K562 (cell line): ENCODE results near the gene GRK1.

Experiments
- EP300 ChIP-seq: IDR thresholded peaks from 2 replicates; pipeline ENCODE4 v1.6.1; 2012; ENCODE audit warnings: low read length, improper control_type of control experiment
- EZH2 ChIP-seq: IDR thresholded peaks from 2 replicates; pipeline ENCODE4 v1.6.1; 2012; ENCODE audit warnings: low read depth, mild to moderate bottlenecking, inconsistent platforms, low read length, borderline replicate concordance
- POLR2A ChIP-seq: fragments of 450-650 bp; conservative IDR thresholded peaks from 2 replicates; pipeline ENCODE4 v1.6.1; 2016
- POLR2AphosphoS5 ChIP-seq: IDR thresholded peaks from 2 replicates; pipeline ENCODE4 v1.6.1; 2011; ENCODE audit warnings: mild to moderate bottlenecking, low read depth, low read length, moderate library complexity; ENCODE audit not compliant: control insufficient read depth, insufficient read depth
- RFX5 ChIP-seq: IDR thresholded peaks from 2 replicates; pipeline ENCODE4 v1.6.1; 2011; ENCODE audit warnings: low read depth, mild to moderate bottlenecking, improper control_type of control experiment, low read length
- SETDB1 ChIP-seq: IDR thresholded peaks from one replicate; pipeline ENCODE4 v1.6.1; 2012; ENCODE audit warnings: low read length, control low read depth, inconsistent platforms
- ZBED1 ChIP-seq: IDR thresholded peaks from 2 replicates; pipeline ENCODE4 v1.6.1; 2014
- ZNF263 ChIP-seq: sonication (generic); formaldehyde crosslinking; IDR thresholded peaks from 2 replicates; pipeline ENCODE4 v1.8.0; 2022; ENCODE audit warnings: mild to moderate bottlenecking, missing genetic modification reagents, borderline replicate concordance
- TF ChIP-seq, protein P1 (sequence below), 3 experiments: IDR thresholded peaks in 2 of 3; conservative IDR thresholded peaks in 1 of 3; 2 replicates each; pipeline ENCODE4 v1.5.1; 2011 to 2012; ENCODE audit warnings: low read length in 3 of 3, mild to moderate bottlenecking in 3 of 3, control low read depth in 2 of 3, improper control_type of control experiment in 1 of 3, inconsistent platforms in 1 of 3, low read depth in 1 of 3, mixed read lengths in 1 of 3, moderate library complexity in 1 of 3; ENCODE audit not compliant: insufficient read depth in 2 of 3

DNA sequence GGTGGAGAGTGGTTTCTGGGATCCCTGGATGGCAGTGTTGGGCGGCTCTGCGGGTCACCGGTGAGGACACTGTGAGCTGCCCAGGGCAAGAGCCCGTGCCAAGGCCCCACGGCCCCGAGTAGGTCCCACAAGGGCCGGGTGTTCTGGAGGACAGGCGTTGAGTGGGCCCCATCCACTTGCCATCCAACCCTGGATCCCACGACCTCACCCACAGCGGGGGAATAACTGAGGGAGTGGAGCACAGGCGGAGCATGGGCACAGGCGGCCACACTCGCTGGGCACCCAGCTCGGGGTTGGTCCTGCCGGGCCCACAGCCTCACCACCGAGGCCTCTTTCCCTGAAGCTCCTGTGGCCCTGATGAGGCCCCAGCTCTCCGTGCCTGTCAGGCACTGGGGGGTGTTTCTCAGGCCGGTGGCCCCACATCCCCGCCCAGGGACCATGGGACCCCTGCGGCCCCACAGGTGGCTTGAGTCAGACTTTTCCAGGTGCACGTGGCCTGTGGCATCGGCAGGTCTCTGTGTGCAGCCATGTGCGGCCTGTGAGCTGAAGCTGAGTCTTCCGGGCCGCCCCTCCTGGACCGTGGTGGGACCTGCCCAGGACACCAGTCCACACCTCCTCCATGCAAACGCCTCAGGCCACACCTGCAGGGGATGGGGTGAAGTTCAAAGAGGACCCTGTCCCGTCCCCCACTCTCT, 108.6 kb downstream of the GRK1 start:
- TF ChIP-seq, protein P1, sequence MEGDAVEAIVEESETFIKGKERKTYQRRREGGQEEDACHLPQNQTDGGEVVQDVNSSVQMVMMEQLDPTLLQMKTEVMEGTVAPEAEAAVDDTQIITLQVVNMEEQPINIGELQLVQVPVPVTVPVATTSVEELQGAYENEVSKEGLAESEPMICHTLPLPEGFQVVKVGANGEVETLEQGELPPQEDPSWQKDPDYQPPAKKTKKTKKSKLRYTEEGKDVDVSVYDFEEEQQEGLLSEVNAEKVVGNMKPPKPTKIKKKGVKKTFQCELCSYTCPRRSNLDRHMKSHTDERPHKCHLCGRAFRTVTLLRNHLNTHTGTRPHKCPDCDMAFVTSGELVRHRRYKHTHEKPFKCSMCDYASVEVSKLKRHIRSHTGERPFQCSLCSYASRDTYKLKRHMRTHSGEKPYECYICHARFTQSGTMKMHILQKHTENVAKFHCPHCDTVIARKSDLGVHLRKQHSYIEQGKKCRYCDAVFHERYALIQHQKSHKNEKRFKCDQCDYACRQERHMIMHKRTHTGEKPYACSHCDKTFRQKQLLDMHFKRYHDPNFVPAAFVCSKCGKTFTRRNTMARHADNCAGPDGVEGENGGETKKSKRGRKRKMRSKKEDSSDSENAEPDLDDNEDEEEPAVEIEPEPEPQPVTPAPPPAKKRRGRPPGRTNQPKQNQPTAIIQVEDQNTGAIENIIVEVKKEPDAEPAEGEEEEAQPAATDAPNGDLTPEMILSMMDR (IDR thresholded peaks at IDR 0.05 in 2 of 3, conservative IDR thresholded peaks at IDR 0.05 in 1 of 3; ENCODE audit: insufficient read depth in 2 of 3, low read depth in 1 of 3, low read length in 3 of 3), result no peak
- TF ChIP-seq SETDB1, result no peak
- TF ChIP-seq POLR2AphosphoS5, result no peak
- TF ChIP-seq EP300, result no peak
- TF ChIP-seq ZNF263 (CRISPR knock-in tag), result no peak
- no peak for TF ChIP-seq EZH2
- TF ChIP-seq POLR2A, result no peak
- no peak for TF ChIP-seq ZBED1
- no peak for TF ChIP-seq RFX5
